Kidney capillary endothelial cell (primary cell): ENCODE measurements around the gene ZFHX3.

Experiments
- DNase-seq: peaks from one replicate; pipeline ENCODE4 v3.0.0-alpha.2; 2018; ENCODE audit warnings: low spot score

ZFHX3 gene

DNA sequence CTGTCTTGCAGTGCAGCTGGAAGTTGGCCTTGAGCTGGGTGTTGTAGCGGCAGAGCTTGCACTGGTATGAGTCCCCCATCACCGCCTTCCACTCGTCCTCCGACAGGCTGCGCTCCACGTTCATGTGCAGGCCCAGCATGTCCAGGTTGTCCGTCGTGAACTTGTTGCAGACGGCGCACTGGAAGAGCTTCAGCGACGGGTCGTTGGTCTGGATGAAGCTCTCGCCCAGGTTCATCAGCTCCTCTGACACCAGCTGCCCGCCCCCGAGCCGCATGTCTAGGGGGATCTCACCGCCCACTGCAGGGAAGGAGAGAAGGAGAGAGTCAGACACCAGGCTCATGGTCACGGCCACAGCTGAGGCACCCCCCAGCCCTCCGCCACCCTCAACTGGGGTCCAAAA lies 97.3 kb downstream of the ZFHX3 start:
- DNase-seq: no peak

DNA sequence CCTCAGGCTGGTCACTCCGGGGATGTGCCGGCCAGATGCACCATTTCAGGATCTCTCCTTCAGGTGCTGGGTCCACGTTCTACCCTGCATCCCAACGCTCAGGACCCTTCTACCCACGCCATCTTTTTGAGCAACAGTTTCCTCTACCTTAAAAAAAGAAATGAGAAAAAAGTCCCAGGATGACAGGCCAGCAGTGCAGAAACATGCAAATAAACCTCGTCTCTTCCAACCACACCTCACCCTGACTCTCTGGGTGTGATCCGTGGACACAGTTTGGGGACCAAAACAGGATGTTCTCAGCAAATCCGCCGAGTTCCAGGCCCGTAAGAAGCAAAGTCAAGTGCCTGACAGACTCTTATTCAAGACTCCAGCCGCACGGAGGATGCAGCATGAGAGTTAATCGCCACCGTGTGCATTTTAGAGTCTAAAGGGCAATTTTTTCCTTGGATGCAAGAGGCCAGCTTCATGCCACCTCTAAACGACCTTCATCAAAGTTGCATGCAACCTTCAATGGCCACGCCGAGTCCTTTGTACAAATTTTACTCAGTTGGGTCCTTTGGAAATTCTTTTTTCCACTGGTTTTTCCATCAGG lies 99.6 kb downstream of the ZFHX3 start:
- no peak for DNase-seq

DNA sequence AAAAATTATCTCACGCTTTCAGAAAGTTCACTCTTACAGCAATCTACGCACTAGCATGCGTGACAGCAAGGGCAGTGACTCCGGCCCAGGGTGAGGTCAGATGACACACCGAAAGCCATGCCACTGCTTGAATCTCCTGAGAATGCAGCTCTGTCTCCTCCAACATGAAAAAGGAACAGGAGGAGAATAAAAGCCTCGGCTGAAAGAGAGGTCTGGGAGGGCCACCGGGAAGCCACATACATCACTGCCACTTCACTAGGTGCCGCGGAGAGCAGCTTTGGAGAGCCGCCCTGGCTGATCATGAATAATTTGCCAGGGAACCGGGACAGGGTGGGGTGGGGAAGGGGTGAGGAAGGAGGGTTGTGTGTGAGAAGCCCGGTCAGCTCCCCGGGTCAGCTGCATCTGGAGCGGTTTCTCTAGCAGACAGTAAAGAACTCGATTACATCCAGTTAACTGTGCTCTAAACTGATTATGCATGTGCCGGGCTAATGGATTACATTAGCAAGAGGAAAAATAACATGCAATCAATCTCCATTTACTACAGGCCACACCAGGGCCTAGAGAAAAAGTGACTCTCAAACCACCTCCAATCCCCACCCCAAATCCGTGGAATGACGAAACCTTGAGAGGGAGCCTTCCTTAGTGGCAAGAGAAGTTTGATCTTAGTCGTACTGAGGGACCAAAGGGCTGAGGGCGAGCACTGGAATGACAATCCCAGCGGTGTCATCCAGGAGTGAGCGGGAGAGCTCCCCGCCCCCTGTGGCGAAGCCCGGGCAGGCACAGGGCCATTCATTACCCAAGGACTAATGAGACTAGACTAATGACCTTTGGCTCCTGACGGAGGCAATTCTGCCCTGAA lies 100.3 kb downstream of the ZFHX3 start:
- no peak for DNase-seq

DNA sequence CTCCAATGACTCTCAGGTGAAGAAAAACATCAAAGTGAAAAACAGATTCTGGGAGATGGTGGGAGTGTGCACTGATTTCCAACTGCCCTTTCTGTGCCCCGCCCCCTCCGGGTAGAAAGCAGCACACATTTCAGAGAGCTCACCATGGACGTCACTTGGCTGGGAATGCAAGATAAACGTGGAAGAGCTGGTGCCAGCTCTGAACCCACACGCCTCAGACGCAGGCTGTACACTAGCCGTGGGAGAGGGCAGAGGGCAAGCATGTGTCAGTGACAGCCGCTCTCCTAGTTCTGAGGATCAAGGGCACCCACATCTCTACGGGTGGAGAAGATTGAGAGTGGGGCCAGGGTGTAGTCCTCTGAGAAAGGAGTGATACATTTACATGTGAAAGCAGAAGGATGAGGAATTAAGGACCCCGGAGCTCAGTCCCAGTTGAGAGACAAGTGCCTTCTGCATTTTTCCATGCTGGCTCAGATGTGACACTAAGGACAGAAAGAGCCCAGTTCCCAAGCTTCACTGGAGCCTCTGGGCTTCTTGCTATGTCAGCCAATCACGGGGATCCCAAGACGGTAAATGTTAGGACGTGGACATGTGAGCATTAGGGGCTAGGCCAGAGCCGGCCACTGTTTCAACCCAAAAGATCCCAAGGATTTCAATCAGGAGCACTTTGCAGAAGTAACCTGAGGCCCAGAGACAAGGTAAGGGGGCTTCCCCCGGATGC lies 101.3 kb downstream of the ZFHX3 start:
- no peak for DNase-seq

DNA sequence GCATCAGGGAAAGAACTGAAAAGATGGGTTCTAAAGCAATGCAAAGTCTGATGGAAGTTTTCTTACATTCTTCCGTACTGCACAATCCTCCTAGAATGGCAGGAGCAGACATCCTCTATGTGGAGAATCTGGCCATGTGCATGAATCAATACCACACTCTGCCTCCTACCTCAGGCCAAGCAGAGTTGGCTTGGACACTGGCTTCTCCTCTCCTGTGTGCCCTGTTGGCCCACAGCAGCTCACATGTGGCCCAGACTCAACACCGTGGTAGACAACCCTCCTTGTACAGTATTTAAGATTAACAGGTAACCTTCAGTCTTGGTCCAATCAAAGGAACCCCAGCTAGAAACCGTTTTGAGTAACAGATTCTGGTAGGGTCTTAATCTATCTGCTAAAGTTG lies 101.9 kb downstream of the ZFHX3 start:
- DNase-seq: no peak

DNA sequence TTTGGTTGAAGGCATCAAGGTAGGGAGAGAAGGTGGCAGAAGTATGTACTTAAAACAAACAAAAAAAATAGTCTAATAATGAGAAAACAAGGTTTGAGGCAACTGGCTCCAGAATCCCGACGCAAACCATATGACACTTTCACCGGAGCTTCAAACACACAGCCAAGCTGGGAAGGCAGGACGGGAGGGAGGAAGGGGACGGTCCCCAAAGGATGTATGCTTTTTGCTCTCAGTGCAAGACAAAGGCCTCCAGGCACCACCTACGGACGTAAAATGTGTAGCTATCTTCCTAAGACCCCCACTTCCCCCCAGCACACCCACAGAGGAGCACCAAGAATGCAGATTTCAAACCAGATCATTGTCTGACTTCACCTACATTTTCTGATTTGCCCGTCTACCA lies 102.3 kb downstream of the ZFHX3 start:
- DNase-seq: no peak

DNA sequence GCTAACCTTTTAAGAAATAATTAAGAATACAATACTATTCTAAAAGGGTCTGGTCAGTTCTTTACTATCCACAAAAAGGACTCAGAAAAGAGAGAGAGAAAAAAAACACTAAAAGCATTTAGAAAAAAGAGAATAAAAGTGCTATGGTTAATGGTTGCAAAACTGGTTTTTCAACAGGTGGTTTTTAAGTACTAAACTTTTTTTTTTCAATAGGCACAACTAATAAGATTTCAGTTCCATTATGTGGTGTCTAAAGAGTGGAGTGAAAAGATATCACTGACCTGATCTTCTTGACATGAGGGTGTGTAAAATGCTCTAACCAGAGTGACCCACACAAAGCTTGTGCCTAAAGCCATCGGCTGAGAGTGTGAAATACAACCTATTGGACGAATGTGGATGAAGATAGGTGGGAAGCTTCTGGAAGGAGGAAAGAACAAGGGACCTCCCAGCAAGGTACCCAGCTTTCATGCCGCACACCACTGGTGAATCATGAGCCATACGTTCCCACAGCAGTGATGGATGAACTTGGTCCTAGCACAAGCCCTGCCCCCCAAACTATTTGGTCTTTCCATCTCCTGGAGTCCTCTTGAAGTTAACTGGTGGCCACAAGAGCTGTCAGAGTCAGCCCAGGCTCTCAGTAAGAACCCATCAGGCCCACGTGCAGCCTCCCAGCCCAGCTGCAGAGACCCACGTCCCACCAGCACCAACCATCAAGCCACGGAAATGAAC lies 103.0 kb downstream of the ZFHX3 start:
- no peak for DNase-seq

DNA sequence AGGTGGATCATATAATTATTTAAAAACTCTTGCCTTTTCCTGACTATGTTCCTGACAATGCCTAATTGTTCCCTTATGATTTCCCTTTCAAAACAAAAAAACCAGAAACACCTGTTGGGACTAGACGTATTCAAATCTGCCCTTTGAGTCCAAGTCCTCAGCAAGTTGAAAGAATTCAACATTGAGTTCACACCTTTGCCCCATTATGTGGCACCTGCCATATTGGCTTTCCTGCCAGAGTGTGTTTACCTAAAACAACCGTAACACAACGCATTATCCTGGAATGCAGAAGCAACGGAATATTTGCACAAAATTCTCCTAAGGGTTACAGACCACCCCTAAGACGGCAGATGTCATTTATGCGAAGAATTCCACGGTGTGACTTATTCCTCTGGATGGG lies 105.9 kb downstream of the ZFHX3 start:
- no peak for DNase-seq

DNA sequence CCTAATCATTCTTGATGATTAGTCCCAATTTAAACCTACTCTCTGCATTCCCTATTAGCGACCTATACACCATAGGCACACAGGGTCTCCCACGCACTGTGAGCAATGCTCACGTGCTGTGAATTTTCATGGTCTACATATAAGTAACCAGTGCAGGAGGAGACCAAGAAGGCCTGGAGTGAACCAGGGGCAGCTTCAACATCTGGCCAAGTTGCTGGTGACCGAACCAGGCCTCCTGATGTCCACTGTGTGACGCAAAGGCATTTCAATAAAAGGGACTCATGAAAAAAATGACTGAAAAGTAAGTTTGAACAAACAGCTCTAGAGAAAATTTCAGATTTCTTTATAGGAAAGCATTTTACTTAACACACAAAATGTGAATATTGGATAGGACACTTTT lies 107.0 kb downstream of the ZFHX3 start:
- DNase-seq: no peak

DNA sequence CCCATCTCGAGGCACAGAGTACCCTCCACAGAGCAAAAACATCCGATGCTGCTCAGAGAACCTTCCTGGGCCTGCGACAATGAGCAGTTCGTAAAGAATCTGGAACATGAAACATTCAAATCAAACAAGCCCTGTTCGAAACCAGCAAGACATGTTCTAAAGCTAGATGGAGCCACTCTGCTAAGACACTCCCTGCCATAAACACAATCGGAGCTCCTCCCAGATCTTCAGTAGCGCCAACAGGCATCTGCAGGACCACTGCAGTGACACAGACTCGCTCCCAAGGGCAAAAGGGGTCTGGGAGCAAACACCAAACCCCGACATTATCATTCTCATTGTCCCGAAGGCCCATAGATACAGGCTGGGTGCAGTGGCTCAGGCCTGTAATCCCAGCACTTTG lies 108.7 kb downstream of the ZFHX3 start:
- DNase-seq: no peak

DNA sequence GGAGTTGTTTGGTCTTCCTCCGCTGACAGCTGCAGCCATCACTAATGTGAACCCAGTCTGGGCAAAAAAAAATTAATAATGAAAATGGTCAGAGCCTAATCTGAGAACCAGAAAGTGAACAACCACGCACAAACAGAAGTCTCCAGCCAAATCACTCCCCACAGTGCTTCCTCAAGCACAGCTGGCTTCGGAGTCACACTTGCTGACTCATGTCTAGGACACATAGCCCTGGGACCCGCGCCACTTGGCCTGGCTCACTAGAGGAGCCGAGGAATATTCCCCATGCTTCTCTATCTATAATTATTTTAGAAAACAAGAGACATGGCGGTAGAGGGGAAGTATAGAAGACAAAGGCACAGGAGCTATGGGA lies 109.1 kb downstream of the ZFHX3 start:
- DNase-seq: peak; percentile 69

DNA sequence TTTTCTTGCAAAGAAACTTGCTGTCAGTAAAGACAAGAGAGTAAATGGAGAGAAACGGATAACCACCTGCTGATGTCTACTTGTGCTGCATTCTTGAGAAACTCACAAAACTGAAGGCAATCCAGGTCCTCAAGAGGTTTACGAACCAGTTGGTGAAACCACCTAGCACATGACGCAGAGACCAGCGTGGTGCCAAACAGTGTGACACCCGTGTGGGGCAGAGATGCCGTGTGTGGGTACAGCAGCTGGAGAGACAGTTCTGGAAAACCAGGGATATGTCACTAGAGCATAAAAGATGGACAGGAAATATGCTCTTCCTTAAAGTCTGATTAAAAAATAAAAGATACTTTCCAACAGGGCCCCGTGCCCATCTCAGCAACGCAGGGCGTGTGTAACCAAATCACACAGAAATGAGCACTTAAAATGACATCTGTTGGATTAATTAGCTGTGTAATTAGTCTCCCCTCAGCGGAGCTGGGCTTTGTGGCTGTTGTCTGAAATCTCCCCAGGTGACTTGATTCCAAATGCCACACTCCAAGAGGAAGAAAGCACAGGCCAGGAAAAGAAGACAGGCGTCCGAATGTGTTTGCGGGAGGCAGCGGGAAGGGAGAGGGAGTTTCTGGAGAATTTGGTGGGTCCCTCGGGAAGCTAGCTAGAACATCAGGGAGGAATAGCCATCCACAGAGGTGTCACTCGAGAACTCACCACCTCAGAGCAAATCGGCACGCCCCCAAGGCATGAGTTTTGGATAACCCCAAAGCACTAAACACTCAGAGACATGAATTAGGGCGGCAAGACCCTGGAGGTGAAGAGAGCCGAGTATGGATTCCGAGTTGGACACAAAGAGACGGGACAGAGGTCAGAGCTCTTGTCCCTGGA lies 109.8 kb downstream of the ZFHX3 start:
- no peak for DNase-seq

DNA sequence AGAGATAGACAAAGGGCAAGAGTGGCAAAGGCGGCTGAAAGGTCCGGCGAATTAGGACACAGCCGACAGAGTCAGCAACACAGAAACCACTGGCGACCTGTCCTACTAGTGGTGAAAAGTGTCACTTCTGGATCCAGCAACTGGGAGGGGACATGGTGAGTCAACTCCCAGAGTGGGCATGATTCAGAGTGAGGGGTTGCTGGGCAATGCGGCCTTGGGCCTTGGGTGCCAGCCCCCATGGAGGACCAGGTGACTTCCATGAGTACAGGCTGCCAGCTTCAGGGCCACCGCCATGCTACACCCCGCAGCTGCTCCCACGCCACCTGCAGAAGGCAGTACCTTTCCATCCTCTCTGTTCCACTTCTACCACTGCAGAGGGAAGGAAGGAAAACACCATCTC lies 110.6 kb downstream of the ZFHX3 start:
- no peak for DNase-seq

DNA sequence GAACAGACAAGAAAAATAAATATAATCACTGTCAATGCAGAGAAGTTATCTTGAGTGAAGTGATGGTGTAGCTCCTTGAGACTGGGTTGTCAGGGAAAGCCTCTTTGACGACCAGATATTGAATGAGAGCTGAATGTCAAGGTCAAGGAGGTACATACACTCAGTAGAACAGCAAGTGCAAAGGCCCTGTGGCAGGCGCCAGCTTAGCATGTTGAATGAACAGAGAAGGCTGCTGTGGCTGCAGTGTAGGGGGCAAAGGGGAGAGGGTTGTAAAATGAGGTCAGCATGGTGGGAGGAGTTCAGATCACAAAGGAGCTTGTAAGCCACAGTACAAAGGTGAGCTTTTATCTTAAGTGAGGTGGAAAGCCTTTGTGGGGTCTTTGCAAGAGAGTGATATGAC lies 111.5 kb downstream of the ZFHX3 start:
- DNase-seq: no peak

DNA sequence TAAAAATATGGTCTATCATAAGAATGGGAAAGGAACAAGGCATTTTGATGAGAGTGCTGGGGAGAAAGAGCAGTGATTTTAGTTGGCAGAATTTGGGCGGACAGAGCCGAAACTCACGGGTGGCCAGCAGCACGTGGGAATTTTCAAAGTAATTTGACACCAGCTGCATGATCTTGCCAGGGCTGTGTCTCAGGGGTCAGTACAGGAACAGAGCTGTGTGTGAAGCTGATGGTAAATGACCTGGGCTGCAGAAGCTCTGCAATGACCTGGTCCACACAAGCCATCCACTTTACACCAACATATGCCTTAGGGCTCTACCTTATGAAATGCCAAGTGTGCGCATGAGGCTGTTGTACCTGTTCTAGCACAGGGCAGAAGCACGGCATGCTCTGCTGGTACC lies 112.0 kb downstream of the ZFHX3 start:
- DNase-seq: no peak

DNA sequence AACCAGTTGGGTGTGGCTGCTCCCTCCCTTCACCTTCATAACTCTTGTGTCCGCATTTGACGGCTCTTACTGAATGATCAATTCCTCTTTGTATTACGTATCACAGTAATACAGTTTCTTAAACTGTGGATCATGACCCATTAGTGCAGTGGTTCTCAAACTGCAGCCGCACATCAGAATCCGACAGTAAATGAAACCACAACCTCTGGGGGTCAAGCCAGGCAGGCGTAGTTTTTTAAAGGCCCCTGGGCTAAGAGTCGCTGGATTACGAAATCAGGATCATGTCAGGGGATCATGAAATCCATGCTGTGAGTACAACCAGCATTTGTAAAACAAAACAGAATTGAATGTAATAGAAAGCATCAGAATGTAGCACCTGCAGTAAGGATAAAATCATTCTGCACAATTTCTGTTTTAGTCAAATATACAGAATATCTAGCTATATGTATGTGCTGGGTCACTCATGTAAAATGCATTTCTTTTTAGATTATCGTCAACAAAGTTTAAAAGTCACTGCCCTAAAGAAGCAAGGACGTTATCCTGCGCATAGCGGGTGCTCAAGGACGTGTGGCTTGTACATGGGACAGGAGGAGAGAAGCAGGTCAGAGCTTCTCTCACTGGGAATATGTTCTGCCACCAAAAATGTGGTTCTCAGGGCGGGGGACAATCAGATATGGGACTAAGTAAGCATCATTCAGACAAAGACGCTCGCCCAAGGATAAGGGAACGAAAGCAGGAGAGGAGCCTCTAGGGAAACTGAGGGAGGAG lies 113.1 kb downstream of the ZFHX3 start:
- no peak for DNase-seq

DNA sequence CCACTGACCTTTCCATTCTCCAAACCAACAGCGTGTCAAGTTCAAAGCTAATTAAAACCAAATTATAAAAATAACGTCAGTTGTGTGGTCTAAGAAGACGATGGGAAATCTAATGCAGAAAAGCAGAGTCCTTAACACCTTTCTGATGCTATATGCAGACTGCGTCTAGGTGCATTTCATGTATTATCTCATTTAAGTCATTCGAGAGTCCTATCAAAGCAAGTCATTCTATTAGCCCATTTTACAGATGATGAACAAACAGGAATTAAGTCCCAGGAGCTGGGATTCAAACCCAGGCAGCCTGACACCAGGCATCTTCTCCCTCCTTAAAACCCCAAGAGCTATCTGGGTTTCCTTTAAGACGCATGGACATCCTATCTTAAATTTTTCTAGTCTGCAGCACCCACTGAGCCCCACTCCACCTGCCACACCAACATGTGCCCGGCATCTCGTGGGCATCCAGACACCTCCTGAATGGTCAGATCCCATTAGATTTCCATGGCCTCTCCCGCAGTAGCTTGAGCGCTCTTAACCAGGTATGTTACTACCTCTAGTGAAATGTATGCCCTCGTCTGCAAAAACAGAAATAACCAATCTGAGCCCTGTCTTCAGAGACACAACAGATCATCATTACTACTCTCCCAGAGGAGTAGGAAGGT lies 115.1 kb downstream of the ZFHX3 start:
- no peak for DNase-seq

DNA sequence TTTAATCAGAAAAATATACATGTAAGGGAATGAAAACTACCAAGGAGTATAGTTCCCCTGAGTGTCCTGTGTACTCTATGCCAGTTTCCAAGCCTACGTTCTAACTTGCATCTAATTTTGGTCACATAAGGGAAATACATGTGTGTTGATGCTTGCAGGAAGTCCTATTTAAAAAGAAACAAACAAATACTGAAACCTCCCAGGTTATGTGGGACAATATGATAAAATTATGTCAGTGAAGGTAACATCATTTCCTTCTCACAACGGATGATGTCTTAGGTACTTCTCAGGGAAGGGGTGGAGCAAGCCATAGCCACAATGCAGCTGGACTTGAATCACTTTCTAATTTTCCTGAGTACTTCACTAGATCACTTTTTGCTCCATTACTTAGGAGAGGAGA lies 115.9 kb downstream of the ZFHX3 start:
- DNase-seq: no peak

DNA sequence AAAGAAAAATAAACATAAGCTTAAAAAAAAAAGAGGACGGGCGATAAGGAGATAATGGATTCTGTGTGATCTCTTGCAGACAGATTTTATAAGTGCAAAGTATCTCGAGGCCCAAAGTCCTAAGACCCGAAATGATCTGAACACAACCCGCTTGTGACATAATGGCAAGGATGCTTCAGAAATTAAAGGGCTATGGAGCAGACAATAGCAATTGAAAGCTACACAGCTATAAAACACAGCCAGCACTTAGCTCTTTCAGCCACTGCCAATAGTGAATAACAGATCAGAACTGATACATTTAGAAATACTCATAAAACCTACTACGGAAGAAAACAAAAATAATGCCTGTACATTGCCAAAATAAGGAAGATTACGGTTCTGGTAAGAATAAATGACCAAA lies 117.5 kb downstream of the ZFHX3 start:
- no peak for DNase-seq
